ENCODE results near the gene TMTC2.

Gene TMTC2

GRCh38 chr12:82874945-82875344 lies 188.2 kb downstream of the TMTC2 start:
- no peaks in the 10 kb centered on the region for H3K27me3 ChIP-seq (ENCODE audit: control insufficient read depth, insufficient read depth, low read length)
- no peak overlapping the region for H3K9ac ChIP-seq (ENCODE audit: low read depth, low read length)
- H3K36me3 ChIP-seq (ENCODE audit: control insufficient read depth, insufficient read depth, low read length), result no peaks in the 10 kb centered on the region
- H3K9me3 ChIP-seq (ENCODE audit: control insufficient read depth, insufficient read depth, low read length), result no peaks in the 10 kb centered on the region
- peaks cover 12% of the 10 kb centered on the region for H3K4me1 ChIP-seq (ENCODE audit: control insufficient read depth, insufficient read depth, low read length)
- H3K4me3 ChIP-seq (ENCODE audit: low read depth, low read length), result no peak overlapping the region

GRCh38 chr12:82876075-82876474 lies 189.4 kb downstream of the TMTC2 start:
- no peaks in the 10 kb centered on the region for H3K36me3 ChIP-seq (ENCODE audit: control insufficient read depth, insufficient read depth, low read length)
- peaks cover under 1% of the 10 kb centered on the region for H3K4me1 ChIP-seq (ENCODE audit: control insufficient read depth, insufficient read depth, low read length)
- no peaks in the 10 kb centered on the region for H3K27me3 ChIP-seq (ENCODE audit: control insufficient read depth, insufficient read depth, low read length)
- no peak overlapping the region for H3K9ac ChIP-seq (ENCODE audit: low read depth, low read length)
- H3K9me3 ChIP-seq (ENCODE audit: control insufficient read depth, insufficient read depth, low read length), result no peaks in the 10 kb centered on the region
- no peak overlapping the region for H3K4me3 ChIP-seq (ENCODE audit: low read depth, low read length)

- Histone ChIP-seq H3K4me1 (ENCODE audit: control insufficient read depth, insufficient read depth, low read length) (no peaks in the 10 kb centered on the region), H3K4me3 (ENCODE audit: low read depth, low read length) (no peak overlapping the region), H3K9ac (ENCODE audit: low read depth, low read length) (no peak overlapping the region), H3K9me3 (ENCODE audit: control insufficient read depth, insufficient read depth, low read length) (no peaks in the 10 kb centered on the region), H3K36me3 (ENCODE audit: control insufficient read depth, insufficient read depth, low read length) (no peaks in the 10 kb centered on the region), H3K27me3 (ENCODE audit: control insufficient read depth, insufficient read depth, low read length) (no peaks in the 10 kb centered on the region)
These were observed 191.3 kb downstream of the TMTC2 start for GRCh38 chr12:82877963-82878362.

GRCh38 chr12:82880442-82880901 lies 193.8 kb downstream of the TMTC2 start:
- Histone ChIP-seq H3K27me3 (ENCODE audit: control insufficient read depth, insufficient read depth, low read length) (no peaks in the 10 kb centered on the region), H3K36me3 (ENCODE audit: control insufficient read depth, insufficient read depth, low read length) (no peaks in the 10 kb centered on the region), H3K9me3 (ENCODE audit: control insufficient read depth, insufficient read depth, low read length) (no peaks in the 10 kb centered on the region), H3K4me1 (ENCODE audit: control insufficient read depth, insufficient read depth, low read length) (no peaks in the 10 kb centered on the region), H3K9ac (ENCODE audit: low read depth, low read length) (no peak overlapping the region), H3K4me3 (ENCODE audit: low read depth, low read length) (no peak overlapping the region)

GRCh38 chr12:82883394-82884355 lies 197.0 kb downstream of the TMTC2 start:
- Histone ChIP-seq H3K36me3 (ENCODE audit: control insufficient read depth, insufficient read depth, low read length) (no peaks in the 10 kb centered on the region), H3K9ac (ENCODE audit: low read depth, low read length) (no peak overlapping the region), H3K4me3 (ENCODE audit: low read depth, low read length) (no peak overlapping the region), H3K4me1 (ENCODE audit: control insufficient read depth, insufficient read depth, low read length) (no peaks in the 10 kb centered on the region), H3K27me3 (ENCODE audit: control insufficient read depth, insufficient read depth, low read length) (no peaks in the 10 kb centered on the region), H3K9me3 (ENCODE audit: control insufficient read depth, insufficient read depth, low read length) (no peaks in the 10 kb centered on the region)

- H3K4me3 ChIP-seq (ENCODE audit: low read depth, low read length), result no peak overlapping the region
- no peaks in the 10 kb centered on the region for H3K36me3 ChIP-seq (ENCODE audit: control insufficient read depth, insufficient read depth, low read length)
- no peak overlapping the region for H3K9ac ChIP-seq (ENCODE audit: low read depth, low read length)
- H3K4me1 ChIP-seq (ENCODE audit: control insufficient read depth, insufficient read depth, low read length), result no peaks in the 10 kb centered on the region
- no peaks in the 10 kb centered on the region for H3K27me3 ChIP-seq (ENCODE audit: control insufficient read depth, insufficient read depth, low read length)
- H3K9me3 ChIP-seq (ENCODE audit: control insufficient read depth, insufficient read depth, low read length), result no peaks in the 10 kb centered on the region
These were observed 200.1 kb downstream of the TMTC2 start for GRCh38 chr12:82886671-82887340.

GRCh38 chr12:82893896-82894295 lies 207.2 kb downstream of the TMTC2 start:
- H3K4me1 ChIP-seq (ENCODE audit: control insufficient read depth, insufficient read depth, low read length), result no peaks in the 10 kb centered on the region
- no peak overlapping the region for H3K9ac ChIP-seq (ENCODE audit: low read depth, low read length)
- H3K4me3 ChIP-seq (ENCODE audit: low read depth, low read length), result no peak overlapping the region
- H3K27me3 ChIP-seq (ENCODE audit: control insufficient read depth, insufficient read depth, low read length), result no peaks in the 10 kb centered on the region
- no peaks in the 10 kb centered on the region for H3K9me3 ChIP-seq (ENCODE audit: control insufficient read depth, insufficient read depth, low read length)
- H3K36me3 ChIP-seq (ENCODE audit: control insufficient read depth, insufficient read depth, low read length), result no peaks in the 10 kb centered on the region

GRCh38 chr12:82896277-82896676 lies 209.6 kb downstream of the TMTC2 start:
- H3K4me1 ChIP-seq (ENCODE audit: control insufficient read depth, insufficient read depth, low read length), result no peaks in the 10 kb centered on the region
- no peaks in the 10 kb centered on the region for H3K36me3 ChIP-seq (ENCODE audit: control insufficient read depth, insufficient read depth, low read length)
- H3K27me3 ChIP-seq (ENCODE audit: control insufficient read depth, insufficient read depth, low read length), result no peaks in the 10 kb centered on the region
- H3K9ac ChIP-seq (ENCODE audit: low read depth, low read length), result no peak overlapping the region
- H3K9me3 ChIP-seq (ENCODE audit: control insufficient read depth, insufficient read depth, low read length), result no peaks in the 10 kb centered on the region
- no peak overlapping the region for H3K4me3 ChIP-seq (ENCODE audit: low read depth, low read length)

- Histone ChIP-seq H3K9me3 (ENCODE audit: control insufficient read depth, insufficient read depth, low read length) (no peaks in the 10 kb centered on the region), H3K27me3 (ENCODE audit: control insufficient read depth, insufficient read depth, low read length) (no peaks in the 10 kb centered on the region), H3K4me3 (ENCODE audit: low read depth, low read length) (no peak overlapping the region), H3K36me3 (ENCODE audit: control insufficient read depth, insufficient read depth, low read length) (no peaks in the 10 kb centered on the region), H3K4me1 (ENCODE audit: control insufficient read depth, insufficient read depth, low read length) (no peaks in the 10 kb centered on the region), H3K9ac (ENCODE audit: low read depth, low read length) (no peak overlapping the region)
These were observed 210.3 kb downstream of the TMTC2 start for GRCh38 chr12:82896979-82897378.

- no peaks in the 10 kb centered on the region for H3K27me3 ChIP-seq (ENCODE audit: control insufficient read depth, insufficient read depth, low read length)
- no peaks in the 10 kb centered on the region for H3K4me1 ChIP-seq (ENCODE audit: control insufficient read depth, insufficient read depth, low read length)
- no peak overlapping the region for H3K4me3 ChIP-seq (ENCODE audit: low read depth, low read length)
- H3K9me3 ChIP-seq (ENCODE audit: control insufficient read depth, insufficient read depth, low read length), result no peaks in the 10 kb centered on the region
- no peak overlapping the region for H3K9ac ChIP-seq (ENCODE audit: low read depth, low read length)
- no peaks in the 10 kb centered on the region for H3K36me3 ChIP-seq (ENCODE audit: control insufficient read depth, insufficient read depth, low read length)
These were observed 211.7 kb downstream of the TMTC2 start for GRCh38 chr12:82898441-82898840.

GRCh38 chr12:82904219-82904790 lies 217.6 kb downstream of the TMTC2 start:
- Histone ChIP-seq H3K36me3 (ENCODE audit: control insufficient read depth, insufficient read depth, low read length) (no peaks in the 10 kb centered on the region), H3K4me3 (ENCODE audit: low read depth, low read length) (no peak overlapping the region), H3K9me3 (ENCODE audit: control insufficient read depth, insufficient read depth, low read length) (no peaks in the 10 kb centered on the region), H3K4me1 (ENCODE audit: control insufficient read depth, insufficient read depth, low read length) (no peaks in the 10 kb centered on the region), H3K27me3 (ENCODE audit: control insufficient read depth, insufficient read depth, low read length) (no peaks in the 10 kb centered on the region), H3K9ac (ENCODE audit: low read depth, low read length) (no peak overlapping the region)

Measured in iPS-15b (cell line).